HepG2 (cell line): Measurements from ENCODE around the gene EIF5B.

Source experiments
- ATF7-NPFF ChIP-seq: sonication (generic); formaldehyde crosslinking; IDR thresholded peaks from 2 replicates; pipeline ENCODE4 v1.8.1; 2023; ENCODE audit warnings: mild to moderate bottlenecking, low read depth, missing genetic modification reagents, moderate library complexity
- HOXA7 ChIP-seq: sonication (generic); formaldehyde crosslinking; IDR thresholded peaks from 2 replicates; pipeline ENCODE4 v1.8.1; 2022; ENCODE audit warnings: mild to moderate bottlenecking, missing genetic modification reagents, moderate library complexity
- SMC3 ChIP-seq: IDR thresholded peaks from 2 replicates; pipeline ENCODE4 v1.6.1; 2011; ENCODE audit warnings: low read length, improper control_type of control experiment
- TCF7 ChIP-seq: sonication (generic); IDR thresholded peaks from 2 replicates; pipeline ENCODE4 v1.6.1; 2016; ENCODE audit warnings: antibody characterized with exemption, low read depth
- TOE1 ChIP-seq: sonication (generic); formaldehyde crosslinking; IDR thresholded peaks from 2 replicates; pipeline ENCODE4 v1.4.0; 2020; ENCODE audit warnings: mild to moderate bottlenecking, missing genetic modification reagents
- ZNF317 ChIP-seq: sonication (generic); formaldehyde crosslinking; IDR thresholded peaks from 2 replicates; pipeline ENCODE4 v1.5.0; 2020; ENCODE audit warnings: mild to moderate bottlenecking, missing genetic modification reagents
- ZNF446 ChIP-seq: sonication (generic); formaldehyde crosslinking; IDR thresholded peaks from 2 replicates; pipeline ENCODE4 v1.5.0; 2020; ENCODE audit warnings: mild to moderate bottlenecking, missing genetic modification reagents
- ZNF660 ChIP-seq: sonication (generic); formaldehyde crosslinking; IDR thresholded peaks from 2 replicates; pipeline ENCODE4 v1.5.1; 2020; ENCODE audit warnings: mild to moderate bottlenecking, low read depth, missing genetic modification reagents, borderline replicate concordance
- TF ChIP-seq, protein P1 (sequence below): IDR thresholded peaks from 2 replicates; pipeline ENCODE4 v1.6.1; 2012; ENCODE audit warnings: inconsistent platforms
- TF ChIP-seq, protein P2 (sequence below): IDR thresholded peaks from 2 replicates; pipeline ENCODE4 v1.6.1; 2012; ENCODE audit warnings: low read depth, low read length, improper control_type of control experiment
- TF ChIP-seq, protein P3 (sequence below): sonication (generic); formaldehyde crosslinking; IDR thresholded peaks from 2 replicates; pipeline ENCODE4 v1.9.0; 2021; ENCODE audit warnings: missing genetic modification reagents, mild to moderate bottlenecking, borderline replicate concordance

DNA sequence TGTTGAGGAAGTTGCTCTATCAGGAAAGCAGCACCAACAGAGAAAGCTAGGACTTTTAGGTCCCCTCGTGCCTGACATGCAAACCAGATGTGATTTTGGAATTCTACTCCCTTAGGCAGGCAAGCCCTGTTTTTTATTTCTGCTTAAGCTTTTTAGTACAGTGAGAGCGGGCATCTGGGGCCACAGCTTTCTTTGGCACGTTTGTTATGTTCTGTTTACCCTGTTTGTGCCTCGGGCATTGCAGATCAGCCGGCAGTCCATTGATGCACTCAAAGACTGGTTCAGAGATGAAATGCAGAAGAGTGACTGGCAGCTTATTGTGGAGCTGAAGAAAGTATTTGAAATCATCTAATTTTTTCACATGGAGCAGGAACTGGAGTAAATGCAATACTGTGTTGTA lies 61.9 kb downstream of the EIF5B start:
- TF ChIP-seq SMC3 (no peak), ATF7-NPFF (CRISPR knock-in tag) (no peak), HOXA7 (no peak), ZNF446 (CRISPR knock-in tag) (no peak), ZNF660 (CRISPR knock-in tag) (no peak), TOE1 (CRISPR knock-in tag) (no peak), TCF7 (no peak), ZNF317 (CRISPR knock-in tag) (no peak)
- TF ChIP-seq, protein P1, sequence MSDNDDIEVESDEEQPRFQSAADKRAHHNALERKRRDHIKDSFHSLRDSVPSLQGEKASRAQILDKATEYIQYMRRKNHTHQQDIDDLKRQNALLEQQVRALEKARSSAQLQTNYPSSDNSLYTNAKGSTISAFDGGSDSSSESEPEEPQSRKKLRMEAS: no peak
- TF ChIP-seq, protein P2, sequence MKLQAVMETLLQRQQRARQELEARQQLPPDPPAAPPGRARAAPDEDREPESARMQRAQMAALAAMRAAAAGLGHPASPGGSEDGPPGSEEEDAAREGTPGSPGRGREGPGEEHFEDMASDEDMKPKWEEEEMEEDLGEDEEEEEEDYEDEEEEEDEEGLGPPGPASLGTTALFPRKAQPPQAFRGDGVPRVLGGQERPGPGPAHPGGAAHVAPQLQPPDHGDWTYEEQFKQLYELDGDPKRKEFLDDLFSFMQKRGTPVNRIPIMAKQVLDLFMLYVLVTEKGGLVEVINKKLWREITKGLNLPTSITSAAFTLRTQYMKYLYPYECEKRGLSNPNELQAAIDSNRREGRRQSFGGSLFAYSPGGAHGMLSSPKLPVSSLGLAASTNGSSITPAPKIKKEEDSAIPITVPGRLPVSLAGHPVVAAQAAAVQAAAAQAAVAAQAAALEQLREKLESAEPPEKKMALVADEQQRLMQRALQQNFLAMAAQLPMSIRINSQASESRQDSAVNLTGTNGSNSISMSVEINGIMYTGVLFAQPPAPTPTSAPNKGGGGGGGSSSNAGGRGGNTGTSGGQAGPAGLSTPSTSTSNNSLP: no peak
- TF ChIP-seq, protein P3, sequence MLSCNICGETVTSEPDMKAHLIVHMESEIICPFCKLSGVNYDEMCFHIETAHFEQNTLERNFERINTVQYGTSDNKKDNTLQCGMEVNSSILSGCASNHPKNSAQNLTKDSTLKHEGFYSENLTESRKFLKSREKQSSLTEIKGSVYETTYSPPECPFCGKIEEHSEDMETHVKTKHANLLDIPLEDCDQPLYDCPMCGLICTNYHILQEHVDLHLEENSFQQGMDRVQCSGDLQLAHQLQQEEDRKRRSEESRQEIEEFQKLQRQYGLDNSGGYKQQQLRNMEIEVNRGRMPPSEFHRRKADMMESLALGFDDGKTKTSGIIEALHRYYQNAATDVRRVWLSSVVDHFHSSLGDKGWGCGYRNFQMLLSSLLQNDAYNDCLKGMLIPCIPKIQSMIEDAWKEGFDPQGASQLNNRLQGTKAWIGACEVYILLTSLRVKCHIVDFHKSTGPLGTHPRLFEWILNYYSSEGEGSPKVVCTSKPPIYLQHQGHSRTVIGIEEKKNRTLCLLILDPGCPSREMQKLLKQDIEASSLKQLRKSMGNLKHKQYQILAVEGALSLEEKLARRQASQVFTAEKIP: no peak
